ENCODE results near the gene PAX7.
"Not testable (repeated sequence)": the region's sequence is repeated elsewhere in the genome, so short reads cannot be mapped to it uniquely, and the experiment has no call there.

The PAX7 gene

DNA sequence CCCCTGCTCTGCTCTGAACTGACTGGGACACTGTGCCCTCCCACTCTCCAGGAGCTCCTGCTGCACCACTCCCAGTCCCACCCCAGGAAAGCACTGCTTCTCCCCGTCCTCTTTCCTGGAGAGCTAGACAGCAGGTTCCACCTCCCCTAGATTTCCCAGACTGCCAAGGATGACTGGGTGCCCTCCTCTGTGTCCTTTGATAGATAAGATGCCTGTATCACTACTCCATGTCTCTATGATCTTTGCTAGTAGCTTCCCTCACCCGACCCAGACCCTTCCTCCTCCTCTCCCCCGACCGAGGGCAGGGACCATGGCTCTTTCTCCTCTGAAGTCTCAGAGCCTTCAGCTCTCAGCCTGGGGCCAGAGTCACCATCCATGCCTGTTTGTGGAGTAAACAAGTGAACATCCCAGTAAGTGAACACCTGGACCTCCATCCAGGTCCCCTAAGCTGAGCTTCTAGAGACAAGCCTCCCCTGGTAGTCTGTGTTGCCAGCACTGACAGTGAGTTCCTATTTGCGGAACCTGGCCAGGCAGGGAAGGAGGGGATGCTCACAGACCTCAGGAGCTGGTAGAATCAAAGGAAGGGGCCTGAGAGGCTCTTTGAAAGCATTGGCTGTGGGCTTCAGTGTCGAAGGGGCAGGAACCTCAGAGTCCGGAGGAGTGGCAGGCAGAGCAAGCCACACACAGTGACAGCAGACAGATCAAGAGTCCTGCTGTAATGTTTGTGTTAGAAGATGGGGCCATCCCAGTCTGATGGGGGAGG is 104.0 kb downstream of the PAX7 start:
- no peak for DNase-seq

DNA sequence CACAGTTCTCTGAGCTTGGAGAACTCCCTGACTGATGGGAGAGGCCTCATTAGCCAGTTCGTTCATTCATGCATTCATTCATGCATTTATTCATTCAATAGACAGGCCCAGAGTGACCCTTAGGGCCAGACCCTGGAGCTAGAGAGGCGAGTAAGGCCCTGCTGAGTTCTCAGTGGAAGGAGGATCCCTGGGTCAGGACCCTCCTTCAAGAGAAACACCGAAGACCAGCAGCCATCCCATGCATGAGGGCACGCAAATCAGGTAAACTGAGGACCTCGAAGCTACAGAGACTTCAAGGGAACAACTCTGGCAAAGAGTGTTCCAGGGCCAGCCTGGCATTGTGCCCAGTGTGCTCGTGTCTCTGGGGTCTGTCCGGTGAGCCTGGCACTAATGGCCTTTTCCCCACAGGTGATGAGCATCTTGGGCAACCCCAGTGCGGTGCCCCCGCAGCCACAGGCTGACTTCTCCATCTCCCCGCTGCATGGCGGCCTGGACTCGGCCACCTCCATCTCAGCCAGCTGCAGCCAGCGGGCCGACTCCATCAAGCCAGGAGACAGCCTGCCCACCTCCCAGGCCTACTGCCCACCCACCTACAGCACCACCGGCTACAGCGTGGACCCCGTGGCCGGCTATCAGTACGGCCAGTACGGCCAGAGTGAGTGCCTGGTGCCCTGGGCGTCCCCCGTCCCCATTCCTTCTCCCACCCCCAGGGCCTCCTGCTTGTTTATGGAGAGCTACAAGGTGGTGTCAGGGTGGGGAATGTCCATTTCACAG is 104.8 kb downstream of the PAX7 start:
- no peak for DNase-seq

GRCh38 chr1:18736958-18737357 is 106.3 kb downstream of the PAX7 start:
- no peak for DNase-seq

- DNase-seq, result no peak
Observed at GRCh38 chr1:18738126-18738525, 107.5 kb downstream of the PAX7 start.

- DNase-seq, result no peak
Observed at GRCh38 chr1:18738617-18739016, 108.0 kb downstream of the PAX7 start.

DNA sequence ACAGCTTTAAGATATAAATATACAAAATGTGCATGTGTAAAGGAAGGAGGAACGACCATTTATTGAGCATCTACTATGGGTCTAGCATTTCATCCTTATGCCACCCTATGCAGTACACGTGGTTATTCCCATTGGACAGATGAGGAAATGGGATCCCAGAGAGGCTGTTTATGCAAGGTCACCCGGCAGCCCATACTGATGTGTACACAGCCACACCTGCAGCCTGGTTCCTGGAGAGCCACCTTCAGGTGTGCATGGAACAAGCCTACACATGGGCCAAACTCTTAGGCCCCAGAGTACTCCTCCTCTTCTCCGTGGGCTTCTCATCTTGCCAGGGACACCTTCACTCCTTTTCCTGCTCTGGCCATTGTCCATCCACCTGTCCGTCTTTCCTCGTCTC is 108.8 kb downstream of the PAX7 start:
- DNase-seq, result no peak

DNA sequence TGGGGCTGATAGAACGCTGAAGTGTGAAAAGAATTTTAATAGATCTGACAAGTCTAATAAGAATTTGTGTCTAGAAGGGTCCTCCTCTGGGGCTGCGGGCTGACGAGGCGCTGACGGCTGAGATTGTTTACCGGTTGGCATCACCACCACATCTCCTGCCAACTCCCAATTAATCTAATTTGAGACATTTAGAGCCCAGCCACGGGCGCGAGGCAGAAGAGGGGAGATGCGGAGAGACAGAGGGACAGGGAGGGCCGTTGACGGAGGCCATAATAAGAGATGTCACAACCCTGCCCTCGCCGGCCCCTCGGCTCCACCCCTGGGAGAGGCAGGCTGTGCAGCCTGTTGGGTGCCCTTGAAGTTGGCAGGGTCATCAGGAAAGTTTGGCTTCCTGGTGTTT is 109.3 kb downstream of the PAX7 start:
- no peak for DNase-seq

GRCh38 chr1:18740617-18741016 is 110.0 kb downstream of the PAX7 start:
- no peak for DNase-seq

GRCh38 chr1:18743233-18743632 is 112.6 kb downstream of the PAX7 start:
- DNase-seq, result no peak

DNA sequence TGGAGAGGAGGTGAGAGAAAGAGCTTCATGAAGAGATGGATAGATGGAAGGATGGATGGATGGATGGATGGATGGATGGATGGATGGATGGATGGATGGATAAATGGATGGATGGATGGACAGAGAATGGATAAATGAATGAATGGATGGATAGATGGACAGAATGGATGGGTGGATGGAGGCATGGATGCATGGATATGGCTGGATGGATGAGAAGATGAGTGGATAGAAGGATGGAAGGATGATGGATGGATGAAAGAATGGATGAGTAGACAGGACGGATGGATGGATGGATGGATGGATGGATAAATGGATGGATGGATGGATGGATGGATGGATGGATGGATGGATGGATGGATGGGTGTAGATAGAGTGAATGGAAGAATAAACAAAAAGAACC is 113.7 kb downstream of the PAX7 start:
- DNase-seq, result not testable (repeated sequence)

DNA sequence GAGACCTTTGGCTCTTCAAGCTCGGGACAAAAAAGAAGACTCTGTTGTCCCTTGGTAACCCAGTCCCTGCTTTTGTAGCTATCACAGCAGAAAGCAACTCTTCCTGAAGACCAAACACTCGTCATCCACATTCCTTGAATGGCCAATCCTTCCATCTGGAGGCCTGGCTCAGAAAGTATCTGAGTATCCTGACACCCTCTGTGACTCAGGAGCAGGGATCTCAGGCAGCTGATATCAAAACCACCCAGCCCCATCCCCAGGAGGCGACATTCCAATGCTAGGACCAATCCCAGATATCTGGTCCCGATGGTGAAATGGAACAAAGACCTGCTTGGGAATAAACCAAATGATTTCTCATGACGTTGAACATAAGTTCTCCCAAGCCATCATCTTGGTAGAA is 116.3 kb downstream of the PAX7 start:
- no peak for DNase-seq

DNA sequence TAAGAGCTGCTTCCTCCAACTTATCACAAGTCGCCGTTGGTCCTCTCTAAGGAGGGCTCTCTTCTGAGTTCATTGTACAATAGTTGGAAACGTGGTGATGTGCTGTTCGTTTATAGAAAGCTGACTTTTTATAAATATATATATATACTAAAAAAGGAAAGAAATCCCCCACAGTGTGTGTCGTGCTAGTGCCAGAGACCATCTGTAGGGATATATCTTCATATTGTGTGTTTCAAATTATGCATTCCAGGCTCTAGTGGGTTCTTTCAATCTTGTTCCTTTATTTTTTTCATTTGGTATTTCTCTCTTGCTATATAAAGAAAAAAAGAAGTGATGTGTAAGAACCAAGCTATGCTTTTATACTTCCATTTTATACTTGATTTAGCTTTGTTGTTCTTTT is 117.0 kb downstream of the PAX7 start:
- DNase-seq, result no peak

GRCh38 chr1:18748435-18748834 is 117.8 kb downstream of the PAX7 start:
- no peak for DNase-seq

- no peak for DNase-seq
Observed at GRCh38 chr1:18749569-18749968, 118.9 kb downstream of the PAX7 start.

- DNase-seq, result no peak
Observed at GRCh38 chr1:18750600-18750999, 120.0 kb downstream of the PAX7 start.

GRCh38 chr1:18751425-18751824 is 120.8 kb downstream of the PAX7 start:
- no peak for DNase-seq

DNA sequence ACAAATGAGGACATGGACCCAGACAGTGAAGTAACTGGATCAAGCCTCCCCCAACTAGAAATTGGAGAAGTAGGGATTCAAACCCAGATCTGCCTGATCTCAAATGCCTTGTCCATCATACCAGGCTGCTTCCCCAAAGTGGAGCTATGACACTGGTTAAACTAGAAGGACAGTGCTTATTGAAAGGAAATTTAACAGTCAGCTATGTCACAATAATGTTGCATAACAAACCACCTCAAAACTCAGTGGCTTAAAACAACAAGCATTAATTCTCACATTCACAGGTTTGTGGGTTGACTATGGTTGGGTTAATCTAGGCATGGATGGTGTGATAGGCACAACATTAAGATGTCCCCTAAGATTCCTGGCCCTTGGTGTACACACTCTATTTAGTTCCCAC is 121.8 kb downstream of the PAX7 start:
- DNase-seq, result no peak

- DNase-seq, result no peak
Observed at GRCh38 chr1:18760156-18760555, 129.5 kb downstream of the PAX7 start.

GRCh38 chr1:18761948-18762840 is 131.5 kb downstream of the PAX7 start:
- no peak for DNase-seq

- DNase-seq, result no peak
Observed at GRCh38 chr1:18764362-18764761, 133.7 kb downstream of the PAX7 start.

DNA sequence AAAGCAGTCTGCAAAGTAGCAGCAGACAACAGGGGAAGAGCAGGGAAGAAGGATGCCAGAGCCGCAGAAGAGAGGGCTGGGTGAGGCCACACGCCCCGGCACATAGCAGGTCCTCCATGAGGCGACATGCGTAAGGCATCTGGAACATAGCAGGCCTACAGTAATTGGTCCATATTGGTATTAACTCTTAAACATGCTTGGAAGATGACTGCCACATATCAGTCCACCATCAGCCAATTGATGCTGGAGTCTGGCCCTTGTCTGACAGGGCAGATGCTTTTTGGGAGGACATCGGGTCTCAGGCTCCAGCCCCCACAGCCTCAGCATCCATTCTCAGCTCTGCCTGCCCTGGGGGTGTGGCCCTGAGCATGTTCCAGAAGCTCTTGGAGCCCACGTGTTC is 135.1 kb downstream of the PAX7 start:
- no peak for DNase-seq

GRCh38 chr1:18766328-18766727 is 135.7 kb downstream of the PAX7 start:
- DNase-seq, result no peak

GRCh38 chr1:18767576-18767975 is 136.9 kb downstream of the PAX7 start:
- not testable (repeated sequence) for DNase-seq
